Urinary bladder (tissue), 4 donors: ENCODE data around the gene FAS. TPM values are rescaled to one million over a fixed set of nuclear protein-coding genes. Genes with fewer than 3 reads are reported as not detected.

Experiments
- DNase-seq: peaks from one replicate; pipeline ENCODE4 v3.0.0-alpha.2; 2015; ENCODE audit errors: extremely low spot score
- H3K27ac ChIP-seq: one replicate; pipeline ENCODE4 v1.5.1; 2013; ENCODE audit warnings: low read depth, mild to moderate bottlenecking, moderate library complexity
- H3K36me3 ChIP-seq: one replicate; pipeline ENCODE4 v1.6.1; 2013; ENCODE audit warnings: mild to moderate bottlenecking, moderate library complexity; ENCODE audit not compliant: insufficient read depth
- H3K4me1 ChIP-seq: one replicate; pipeline ENCODE4 v1.6.1; 2013; ENCODE audit warnings: mild to moderate bottlenecking, moderate library complexity; ENCODE audit not compliant: insufficient read depth
- H3K4me3 ChIP-seq: one replicate; pipeline ENCODE4 v1.5.1; 2013; ENCODE audit warnings: low read depth, low read length
- WGBS: extraction: QIAGEN DNeasy Blood & Tissue Kit; methylation state at CpG from one replicate; pipeline ENCODE4 v1.1.7; 2013; 5-methylcytosine and 5-hydroxymethylcytosine counted together
- polyA plus RNA-seq: library from polyadenylated mRNA; stranded (reverse); fragments of 200-250 nt; gene quantifications from one replicate; pipeline ENCODE4 v1.2.3, GENCODE V29; 2013
- total RNA-seq: library from RNA; depleted of rRNA; stranded (reverse); fragments of >200 nt; gene quantifications from one replicate; pipeline ENCODE4 v1.2.3, GENCODE V29; 2014
- donor health status: healthy with polysubstance abuse.
- donor health status: healthy.

Gene FAS
- total and polyA plus RNA-seq, 2 donors, result 9.5 to 48.3 TPM

DNA sequence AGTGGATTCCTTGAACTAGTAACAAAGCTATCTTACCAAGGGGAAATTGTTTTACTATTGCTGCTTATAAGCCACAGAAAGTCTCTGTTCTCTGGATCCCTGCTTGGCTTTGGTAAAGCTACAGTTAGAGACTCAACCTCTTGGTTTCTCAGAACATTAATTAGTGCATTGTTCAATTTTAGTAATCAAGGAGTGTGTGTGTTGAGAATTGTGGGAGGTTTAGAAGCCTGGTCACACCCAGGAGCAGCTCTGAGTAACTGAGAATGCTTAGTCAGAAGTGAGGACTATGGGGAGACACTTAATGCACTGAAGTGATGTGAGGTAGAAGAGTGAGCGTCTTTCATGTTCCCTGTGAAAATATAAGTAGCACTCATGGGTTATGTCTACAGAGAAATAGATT, 29.8 kb upstream of the FAS start:
- no peak overlapping the region for H3K27ac ChIP-seq
- no peak for DNase-seq
- H3K4me1 ChIP-seq, result no peaks in the 10 kb centered on the region

DNA sequence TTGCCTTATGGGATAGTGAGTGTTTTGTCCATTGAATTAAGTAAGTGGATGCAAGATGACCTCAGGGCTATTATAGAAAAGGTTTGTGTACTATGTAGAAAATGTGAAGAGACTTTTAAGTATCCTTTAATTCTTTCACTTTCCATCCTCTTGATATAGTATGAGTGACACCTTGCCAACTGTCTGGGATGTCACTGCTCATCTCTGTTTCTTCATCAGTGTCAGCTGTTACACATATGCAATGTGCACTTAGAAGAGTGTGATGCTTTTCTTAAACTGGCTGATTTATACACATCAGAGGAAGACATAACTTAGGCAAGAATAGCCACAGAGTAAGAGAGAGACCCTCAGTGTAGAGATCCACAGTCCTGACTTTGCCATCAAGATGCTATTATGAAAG, 29.3 kb upstream of the FAS start:
- Histone ChIP-seq H3K27ac (no peak overlapping the region), H3K4me1 (no peaks in the 10 kb centered on the region), H3K4me3 (no peak overlapping the region), H3K36me3 (no peaks in the 10 kb centered on the region)
- DNase-seq, result no peak

More for the DNA sequence above, 29.8 kb upstream of the FAS start:
- H3K4me3 ChIP-seq, result no peak overlapping the region
- WGBS, result 100% methylated on average over 1 of the region's 1 CpG
- no peaks in the 10 kb centered on the region for H3K36me3 ChIP-seq

DNA sequence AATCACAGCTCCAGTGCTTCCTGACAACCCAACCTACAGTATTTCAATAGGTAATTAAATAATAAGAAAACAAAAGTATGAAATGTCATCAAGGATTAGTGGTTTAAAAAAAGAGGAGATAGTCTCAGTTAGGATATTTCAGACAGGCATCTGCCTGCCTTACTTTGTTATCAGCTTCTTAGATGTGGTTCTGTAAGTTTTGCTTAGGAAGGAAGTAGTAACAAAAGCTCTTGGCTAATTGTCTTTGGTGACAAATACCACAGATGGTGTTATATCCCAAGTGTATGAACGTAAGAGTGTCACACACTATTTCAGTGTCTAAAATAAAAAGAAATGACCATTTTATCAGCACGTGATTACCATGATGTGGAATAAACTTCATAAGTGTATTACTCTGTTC, 28.3 kb upstream of the FAS start:
- 72% methylated on average over 2 of the region's 2 CpGs for WGBS
- no peak for DNase-seq
- Histone ChIP-seq H3K4me3 (no peak overlapping the region), H3K27ac (no peak overlapping the region), H3K36me3 (no peaks in the 10 kb centered on the region), H3K4me1 (no peaks in the 10 kb centered on the region)

DNA sequence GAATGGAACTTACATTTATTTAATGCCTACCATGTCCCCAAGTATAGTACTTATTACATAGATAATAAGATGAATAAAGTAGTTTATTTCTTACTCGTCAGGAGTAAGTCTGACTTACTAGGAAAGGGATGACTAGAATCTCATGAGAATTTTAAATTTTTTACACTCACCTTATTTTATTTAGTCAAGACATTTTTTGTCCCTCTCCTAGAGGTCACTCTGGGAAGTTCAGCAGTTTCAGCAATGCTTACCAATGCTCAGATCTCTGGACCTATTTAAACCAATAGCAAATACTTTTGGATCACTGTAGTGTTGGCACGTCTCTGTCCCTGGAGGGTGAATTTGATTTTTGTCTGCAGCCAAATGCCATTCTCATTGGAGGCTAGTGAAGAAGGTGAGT, 27.3 kb upstream of the FAS start:
- Histone ChIP-seq H3K4me3 (no peak overlapping the region), H3K4me1 (no peaks in the 10 kb centered on the region), H3K27ac (no peak overlapping the region), H3K36me3 (no peaks in the 10 kb centered on the region)
- no peak for DNase-seq
- 89% methylated on average over 2 of the region's 2 CpGs for WGBS

DNA sequence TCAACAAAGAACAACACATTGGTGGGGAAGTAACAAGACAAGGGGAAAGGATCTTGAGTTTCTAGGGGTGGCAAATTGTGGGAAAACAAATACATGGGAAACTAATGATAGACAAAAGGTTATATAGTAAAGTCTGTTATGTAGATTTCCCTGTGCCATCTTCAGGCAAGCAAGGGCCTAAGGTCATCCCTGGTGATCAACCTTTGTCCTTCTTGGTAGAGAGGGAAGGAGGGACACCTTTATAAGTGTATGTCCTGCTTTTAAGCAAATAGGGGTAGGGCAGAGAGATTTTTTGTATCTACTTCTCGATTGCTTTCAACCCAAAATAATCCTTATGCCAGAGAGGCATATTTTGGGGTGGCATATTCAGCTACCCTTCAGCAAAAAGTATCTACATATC, 26.2 kb upstream of the FAS start:
- H3K4me3 ChIP-seq, result no peak overlapping the region
- no peak overlapping the region for H3K27ac ChIP-seq
- WGBS, result 61% methylated on average over 1 of the region's 1 CpG
- H3K4me1 ChIP-seq, result no peaks in the 10 kb centered on the region
- H3K36me3 ChIP-seq, result no peaks in the 10 kb centered on the region
- DNase-seq, result no peak

DNA sequence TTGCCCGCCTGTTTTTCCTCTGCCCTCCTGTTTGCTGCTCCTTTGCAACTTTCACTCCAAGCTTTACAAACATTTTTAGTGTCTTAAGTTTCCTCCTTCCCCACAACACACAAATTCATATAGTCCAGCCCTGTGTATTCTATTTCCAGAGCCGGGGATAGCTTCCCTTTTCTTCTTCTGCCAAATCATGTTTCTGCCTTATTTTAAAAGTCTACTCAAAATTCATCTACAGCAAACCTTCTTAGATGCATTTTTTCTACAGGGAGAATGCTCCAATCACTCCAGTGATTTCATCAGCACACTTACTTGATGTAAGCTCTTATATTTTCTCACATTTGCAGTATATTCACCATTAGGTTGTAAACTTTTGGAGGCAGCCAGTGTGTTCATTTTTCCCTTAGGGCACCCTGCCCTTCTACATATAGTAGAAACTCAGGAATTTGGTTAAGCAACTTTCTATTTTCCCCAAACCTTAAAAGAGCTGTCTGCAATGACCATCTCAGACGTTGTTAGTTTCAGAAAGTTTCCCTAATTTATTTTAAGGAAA, 25.7 kb upstream of the FAS start:
- Histone ChIP-seq H3K36me3 (no peaks in the 10 kb centered on the region), H3K27ac (peak overlapping the region; percentile 10), H3K4me1 (no peaks in the 10 kb centered on the region), H3K4me3 (no peak overlapping the region)
- no peak for DNase-seq
- 36% methylated on average over 3 of the region's 3 CpGs for WGBS

DNA sequence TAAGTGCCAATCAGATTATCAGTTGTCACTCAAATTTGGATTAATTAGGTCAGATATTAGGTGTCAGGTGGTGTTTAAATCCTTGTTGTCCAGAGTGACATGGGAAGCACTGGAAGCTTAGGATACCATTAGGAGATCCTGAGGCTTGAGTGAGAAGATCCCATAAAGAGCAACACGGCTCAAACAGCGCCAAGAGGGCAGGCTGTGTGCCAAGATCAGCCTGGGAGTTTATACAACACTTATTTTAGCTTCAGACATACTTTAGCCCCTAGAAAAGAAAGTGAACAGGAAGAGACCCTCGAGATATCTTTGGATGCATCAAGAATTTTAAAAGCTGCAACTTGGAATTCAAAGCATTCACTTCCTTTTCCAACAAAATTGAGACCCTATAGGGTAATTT, 23.8 kb upstream of the FAS start:
- Histone ChIP-seq H3K4me1 (no peaks in the 10 kb centered on the region), H3K27ac (no peak overlapping the region), H3K4me3 (no peak overlapping the region), H3K36me3 (no peaks in the 10 kb centered on the region)
- no peak for DNase-seq
- 16% methylated on average over 3 of the region's 3 CpGs for WGBS

DNA sequence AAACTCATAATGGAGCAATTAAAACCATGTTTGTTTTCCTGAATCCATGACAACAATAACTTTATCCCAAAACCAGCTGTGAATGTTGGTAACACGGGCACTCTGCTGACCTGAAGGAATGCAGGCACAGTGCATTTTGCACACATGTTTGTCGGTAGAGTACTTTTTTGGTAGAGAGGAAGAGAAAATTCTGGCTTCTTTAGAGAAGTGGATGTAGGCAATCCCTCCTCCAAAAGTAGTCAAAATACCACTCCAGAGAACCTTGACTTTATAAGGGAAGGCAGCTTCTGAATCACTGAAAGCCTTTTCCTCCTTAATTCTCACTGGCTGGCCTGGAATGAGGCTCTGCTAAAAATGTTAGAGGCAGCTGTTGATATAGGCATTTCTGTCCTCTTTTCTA, 22.2 kb upstream of the FAS start:
- no peaks in the 10 kb centered on the region for H3K36me3 ChIP-seq
- WGBS, result 25% methylated on average over 2 of the region's 2 CpGs
- H3K4me3 ChIP-seq, result no peak overlapping the region
- H3K4me1 ChIP-seq, result no peaks in the 10 kb centered on the region
- H3K27ac ChIP-seq, result peak overlapping the region; percentile 18
- DNase-seq, result no peak

DNA sequence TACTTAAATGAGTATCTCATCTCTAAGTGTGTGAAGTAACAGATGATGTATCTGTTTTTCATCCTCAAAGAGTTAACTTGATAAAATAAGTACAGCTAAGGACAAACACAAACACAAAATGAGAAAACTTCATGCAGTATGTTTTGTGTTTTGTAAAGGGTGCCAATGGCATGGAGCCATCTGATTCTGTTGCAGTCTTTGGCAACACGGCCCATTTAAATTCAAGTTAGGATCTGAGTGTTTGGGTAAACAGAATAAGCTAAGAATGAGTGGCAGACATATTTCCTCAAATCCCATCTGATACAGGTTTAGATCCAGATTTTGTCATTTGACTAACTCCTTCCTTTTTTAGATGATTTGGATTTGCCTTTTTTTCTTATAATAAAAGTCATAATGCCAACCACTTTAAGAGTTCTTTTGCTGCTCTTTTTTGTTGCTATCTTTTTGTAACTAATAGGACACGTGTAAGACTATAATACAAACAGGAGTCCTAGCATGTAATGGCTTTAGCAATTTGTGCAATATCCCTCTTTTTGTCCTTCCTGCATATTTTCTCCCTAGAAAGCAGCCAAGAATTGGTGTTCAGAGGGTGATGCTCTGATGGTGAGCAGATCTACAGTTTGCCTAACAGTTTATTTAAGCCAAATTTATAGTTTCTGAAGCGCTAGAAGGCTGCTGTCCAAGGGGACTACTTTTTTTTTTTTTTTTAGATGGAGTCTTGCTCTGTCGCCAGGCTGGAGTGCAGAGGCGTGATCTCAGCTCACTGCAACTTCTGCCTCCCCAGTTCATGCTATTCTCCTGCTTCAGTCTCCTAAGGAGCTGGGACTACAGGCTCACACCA, 19.2 kb upstream of the FAS start:
- Histone ChIP-seq H3K4me1 (no peaks in the 10 kb centered on the region), H3K4me3 (no peak overlapping the region), H3K36me3 (no peaks in the 10 kb centered on the region), H3K27ac (peak overlapping the region; percentile 50)
- DNase-seq, result no peak
- WGBS, result 30% methylated on average over 5 of the region's 5 CpGs

DNA sequence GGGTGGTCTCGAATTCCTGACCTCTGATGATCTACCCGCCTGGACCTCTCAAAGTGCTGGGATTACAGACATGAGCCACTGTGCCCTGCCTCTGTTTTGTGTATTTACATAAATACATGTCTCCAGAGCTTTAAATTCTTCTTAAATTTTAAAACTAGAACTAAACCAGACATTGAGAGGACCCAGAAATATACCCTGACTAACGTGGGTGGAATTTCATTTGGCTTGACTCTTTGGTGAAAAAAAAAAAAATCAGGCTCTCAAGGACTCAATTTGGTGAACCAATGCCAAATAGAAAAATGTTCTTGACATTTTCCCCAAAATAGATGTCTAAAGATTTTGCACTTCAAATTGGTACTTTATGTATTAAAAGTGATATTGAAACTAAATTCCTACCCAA, 16.6 kb upstream of the FAS start:
- H3K4me3 ChIP-seq, result no peak overlapping the region
- WGBS, result 67% methylated on average over 3 of the region's 3 CpGs
- H3K4me1 ChIP-seq, result no peaks in the 10 kb centered on the region
- no peak overlapping the region for H3K27ac ChIP-seq
- H3K36me3 ChIP-seq, result no peaks in the 10 kb centered on the region
- no peak for DNase-seq

DNA sequence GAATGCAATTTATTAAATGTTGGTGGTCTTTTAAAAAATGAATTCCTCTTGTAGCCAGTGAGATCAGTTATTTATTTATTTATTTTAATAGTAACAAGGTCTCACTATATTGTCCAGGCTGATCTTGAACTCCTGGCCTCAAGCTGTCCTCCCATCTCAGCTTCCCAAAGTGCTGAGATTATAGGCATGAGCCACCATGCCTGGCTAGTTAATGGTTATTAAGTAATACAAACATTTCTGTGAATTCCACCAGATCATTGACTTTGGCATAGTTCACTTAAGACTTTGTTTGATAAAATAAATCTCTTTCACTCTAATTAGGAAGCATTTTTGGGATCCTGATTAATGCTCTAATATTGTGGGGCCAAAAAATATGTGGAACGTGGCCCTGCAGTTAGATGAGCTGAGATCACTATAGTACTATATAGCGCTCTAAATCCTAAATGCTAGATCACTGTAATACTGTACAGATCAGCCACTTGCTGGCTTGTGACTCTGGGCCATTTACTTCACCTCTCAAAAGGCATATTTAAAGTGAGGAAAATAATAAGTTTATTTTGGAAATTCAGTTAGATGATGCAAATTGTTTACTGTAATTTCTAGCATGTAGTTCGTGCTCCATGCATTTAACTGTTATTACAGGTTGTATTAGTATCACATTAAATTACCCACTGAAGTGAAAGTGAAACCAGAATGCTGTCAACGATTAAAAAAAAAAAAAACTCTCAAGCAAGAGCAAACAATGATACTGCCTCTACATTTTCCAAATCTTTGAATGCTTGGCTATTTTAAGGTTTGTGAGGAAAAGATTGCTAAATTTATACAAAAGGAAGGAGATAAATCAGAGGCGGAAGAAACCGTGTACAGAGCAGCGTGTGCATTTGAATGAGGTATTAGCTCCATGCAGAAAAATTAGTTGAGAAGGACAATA, 15.9 kb upstream of the FAS start:
- Histone ChIP-seq H3K27ac (no peak overlapping the region), H3K4me3 (peak overlapping the region; percentile 51), H3K36me3 (no peaks in the 10 kb centered on the region), H3K4me1 (no peaks in the 10 kb centered on the region)
- WGBS, result 14% methylated on average over 7 of the region's 7 CpGs
- DNase-seq, result no peak

DNA sequence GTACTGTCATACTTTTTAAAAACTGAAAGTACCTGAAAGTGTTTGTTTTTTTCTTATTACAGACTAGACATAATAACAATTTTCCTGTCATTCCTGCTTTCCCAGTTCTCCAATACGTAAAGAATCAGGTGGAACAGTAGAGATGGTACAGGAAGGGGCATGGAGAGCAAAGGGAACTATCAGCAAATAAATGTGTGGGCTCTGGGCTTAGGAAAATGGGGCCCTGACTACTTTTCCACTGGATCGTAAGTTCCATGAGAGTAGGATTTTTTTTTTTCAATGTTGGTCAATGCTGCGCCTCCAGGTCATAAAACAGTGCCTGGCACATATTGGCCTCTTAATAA, 15.2 kb upstream of the FAS start:
- no peaks in the 10 kb centered on the region for H3K36me3 ChIP-seq
- no peaks in the 10 kb centered on the region for H3K4me1 ChIP-seq
- 45% methylated on average over 3 of the region's 3 CpGs for WGBS

DNA sequence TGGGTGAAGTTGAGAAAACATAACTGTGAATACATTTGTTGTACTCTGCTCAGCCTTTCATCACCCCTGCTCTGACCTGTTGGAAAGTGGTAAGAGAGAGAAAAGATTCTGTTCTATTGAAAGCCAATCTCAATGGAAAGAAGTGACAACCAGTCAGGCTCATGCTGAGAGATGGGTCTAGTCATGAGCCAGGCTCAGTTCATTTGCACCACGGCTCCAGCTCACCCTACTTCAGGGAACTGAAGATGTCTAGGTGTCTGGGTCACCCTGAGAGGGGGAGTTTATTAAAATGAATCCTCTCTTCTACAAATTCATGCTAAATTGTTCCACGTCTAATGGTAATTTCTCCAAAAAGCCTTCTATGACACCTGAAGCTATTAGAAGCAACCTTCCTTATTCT, 12.1 kb upstream of the FAS start:
- Histone ChIP-seq H3K36me3 (no peaks in the 10 kb centered on the region), H3K4me1 (no peaks in the 10 kb centered on the region), H3K4me3 (no peak overlapping the region), H3K27ac (no peak overlapping the region)
- no peak for DNase-seq
- 78% methylated on average over 2 of the region's 2 CpGs for WGBS

More for the DNA sequence above, 15.2 kb upstream of the FAS start:
- Histone ChIP-seq H3K27ac (peak overlapping the region; percentile 67), H3K4me3 (peak overlapping the region; percentile 51)
- DNase-seq, result no peak

DNA sequence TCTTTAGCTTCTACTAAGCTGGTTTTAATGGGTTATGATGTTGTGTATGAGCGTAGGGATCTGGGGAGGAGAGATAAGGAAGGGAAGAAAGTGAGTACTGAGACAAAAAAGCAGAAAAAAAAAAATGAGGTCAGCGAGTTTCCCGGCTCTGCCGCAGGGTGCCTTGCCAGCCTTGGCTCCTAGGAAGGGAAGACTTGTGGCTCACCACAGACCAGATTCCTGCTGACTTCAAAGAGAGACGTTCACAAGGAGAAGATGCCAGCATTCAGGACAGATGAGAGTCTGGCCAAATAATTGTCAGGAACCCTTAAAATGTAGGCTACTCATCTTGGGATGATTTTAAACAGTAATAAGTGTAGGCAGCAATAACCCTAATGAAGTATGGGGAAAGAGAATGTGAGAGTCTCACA, 11.4 kb upstream of the FAS start:
- Histone ChIP-seq H3K27ac (no peak overlapping the region), H3K4me3 (no peak overlapping the region), H3K36me3 (no peaks in the 10 kb centered on the region), H3K4me1 (no peaks in the 10 kb centered on the region)
- 14% methylated on average over 5 of the region's 5 CpGs for WGBS
- DNase-seq, result no peak
